ENCODE measurements around the gene C1QTNF12. TPM values are rescaled to one million over a fixed set of nuclear protein-coding genes. Genes with fewer than 3 reads are reported as not detected.

Gene C1QTNF12
- total and polyA plus RNA-seq, 2 of the 8 experiments (the other 6 are each of a cell fraction or from before 2014, with no cell fraction given), result 2.1 to 3.7 TPM

- Histone ChIP-seq H3K4me1 (replicated peaks in 1 of 4; ENCODE audit: control insufficient read depth in 3 of 4, insufficient read depth in 4 of 4, low read length in 3 of 4) (peaks cover 0 to 4% (median under 1%) of the 10 kb centered on the region in 4 experiments; a peak in 4 of 7 replicates), H4K91ac (replicated peaks; ENCODE audit: insufficient read length, low read length) (no peak overlapping the region), H2BK12ac (ENCODE audit: low read depth, low read length) (no peak overlapping the region), H3K79me1 (ENCODE audit: low read depth, low read length) (no peaks in the 10 kb centered on the region), H2AK5ac (ENCODE audit: low read depth, low read length) (no peak overlapping the region), H3K18ac (ENCODE audit: extremely low read depth, low read length) (no peak overlapping the region), H3K9me3 (ENCODE audit: insufficient read depth in 2 of 2, low read depth in 1 of 2, low read length in 1 of 2) (no peaks in the 10 kb centered on the region; a peak in 3 of 4 replicates), H3K14ac (ENCODE audit: insufficient read length) (no peak overlapping the region), H2BK120ac (replicated peaks; ENCODE audit: low read depth, low read length) (no peak overlapping the region), H3K27me3 (replicated peaks in 1 of 4; ENCODE audit: control insufficient read depth in 3 of 4, extremely low read depth in 1 of 4, insufficient read depth in 3 of 4, low read length in 3 of 4) (peaks cover 0 to 3% (median 2%) of the 10 kb centered on the region in 4 experiments; a peak in 4 of 7 replicates), H3K79me2 (ENCODE audit: control insufficient read depth in 1 of 2, insufficient read depth in 2 of 2, low read length in 2 of 2) (no peaks in the 10 kb centered on the region), H2BK5ac (ENCODE audit: low read depth, low read length) (no peak overlapping the region), H3K23ac (ENCODE audit: insufficient read length) (no peak overlapping the region), H3K27ac (ENCODE audit: low read depth, low read length) (no peak overlapping the region), H3K36me3 (ENCODE audit: control insufficient read depth in 2 of 4, insufficient read depth in 4 of 4, low read length in 3 of 4) (no peaks in the 10 kb centered on the region), H2BK20ac (ENCODE audit: low read length) (no peak overlapping the region), H4K8ac (ENCODE audit: extremely low read depth, insufficient read depth, low read length) (no peak overlapping the region), H3K4ac (replicated peaks; ENCODE audit: insufficient read length, low read depth, low read length) (no peak overlapping the region), H3K4me2 (ENCODE audit: insufficient read depth in 1 of 2, low read depth in 2 of 2, low read length in 2 of 2) (no peak overlapping the region), H4K5ac (ENCODE audit: insufficient read length, low read depth, low read length) (no peak overlapping the region), H2AFZ (ENCODE audit: low read length) (no peak overlapping the region), H2BK15ac (ENCODE audit: low read length) (no peak overlapping the region), H4K20me1 (replicated peaks in 1 of 2; ENCODE audit: control insufficient read depth in 1 of 2, insufficient read depth in 2 of 2, low read length in 2 of 2) (no peaks in the 10 kb centered on the region), H3K23me2 (ENCODE audit: low read depth, low read length) (no peaks in the 10 kb centered on the region; the same call in 1 of the 2 replicates), H3K56ac (replicated peaks; ENCODE audit: insufficient read length, low read depth, low read length) (no peak overlapping the region), H3K9ac (replicated peaks in 1 of 4; ENCODE audit: extremely low read depth in 1 of 4, low read depth in 3 of 4, low read length in 3 of 4) (no peak overlapping the region), H3K4me3 (ENCODE audit: extremely low read depth in 1 of 4, insufficient read depth in 2 of 4, low read depth in 3 of 4, low read length in 4 of 4) (no peak overlapping the region)
- DNase-seq (ENCODE audit: low read depth in 1 of 2, low spot score in 2 of 2) (peak in 1 of 2 experiments; percentile 41), FAIRE-seq (no peak)
- no peak for TF ChIP-seq NANOG (IDR thresholded peaks at IDR 0.05; ENCODE audit: insufficient read depth, low read depth, low read length, poor library complexity, severe bottlenecking)
- TF ChIP-seq TBP (IDR thresholded peaks at IDR 0.05; ENCODE audit: low read depth, low read length), result no peak
- TF ChIP-seq SIN3A (conservative IDR thresholded peaks at IDR 0.05 in 1 of 2, IDR thresholded peaks at IDR 0.05 in 1 of 2; ENCODE audit: low read depth in 1 of 2, low read length in 2 of 2), result no peak
- no peak for TF ChIP-seq NRF1 (IDR thresholded peaks at IDR 0.05; ENCODE audit: low read depth, low read length)
- TF ChIP-seq SUZ12 (IDR thresholded peaks at IDR 0.05; ENCODE audit: low read length), result no peak
- no peak for TF ChIP-seq EZH2 (IDR thresholded peaks at IDR 0.05; ENCODE audit: low read depth, low read length, severe bottlenecking)
- TF ChIP-seq CHD2 (IDR thresholded peaks at IDR 0.05; ENCODE audit: low read length), result no peak
- TF ChIP-seq BACH1 (IDR thresholded peaks at IDR 0.05; ENCODE audit: low read length), result no peak
- no peak for TF ChIP-seq CHD1 (IDR thresholded peaks at IDR 0.05; ENCODE audit: low read depth, low read length)
- ChIA-PET CTCF (ENCODE audit: partially characterized antibody) (interaction anchor here (0.6 to 1.2 kb wide), 3 partner anchors 45 to 94 kb away, joined by 3 to 7 read pairs (median 4); no protein-coding TSS in a partner anchor), POLR2A (ENCODE audit: partially characterized antibody) (no interaction called here)
- WGBS, 2 experiments (ENCODE audit: extremely low coverage in 1 of 2, insufficient coverage in 1 of 2, insufficient read length in 1 of 2, insufficient replicate concordance in 2 of 2, low coverage in 1 of 2, low lambda C conversion rate in 2 of 2, missing lambda C conversion rate in 1 of 2), result 93% methylated on average over 29 of the region's 48 CpGs; no CpG with 5 or more reads in 1 of the 2 experiments
Measured at GRCh38 chr1:1197551-1198422, 48.7 kb downstream of the C1QTNF12 start.
